ENCODE data around the gene R3HDM2. TPM values are rescaled to one million over a fixed set of nuclear protein-coding genes. Genes with fewer than 3 reads are reported as not detected.

R3HDM2 gene
- total RNA-seq, 4 donors from 2014 or later, result 43.4 to 97.6 (median 65.1) TPM

GRCh38 chr12:57330992-57331391 is 99.9 kb downstream of the R3HDM2 start:
- TF ChIP-seq CTCF (IDR thresholded peaks at IDR 0.05), result no peak
- TF ChIP-seq POLR2A (IDR thresholded peaks at IDR 0.05), result no peak
- no peak for TF ChIP-seq POLR2AphosphoS5 (IDR thresholded peaks at IDR 0.05)
- no peak for TF ChIP-seq EP300 (IDR thresholded peaks at IDR 0.05)
- Histone ChIP-seq H3K27ac (no peak overlapping the region), H3K27me3 (no peaks in the 10 kb centered on the region), H3K4me1 (no peaks in the 10 kb centered on the region), H3K4me3 (no peak overlapping the region), H3K36me3 (peaks cover 17% of the 10 kb centered on the region), H3K9me3 (no peaks in the 10 kb centered on the region)
- 92% methylated on average over 5 of the region's 5 CpGs for WGBS
- DNase-seq (ENCODE audit: low spot score in 2 of 2), result no peak

- Histone ChIP-seq H3K9me3 (no peaks in the 10 kb centered on the region), H3K27me3 (no peaks in the 10 kb centered on the region), H3K36me3 (peaks cover 17% of the 10 kb centered on the region), H3K4me3 (no peak overlapping the region), H3K4me1 (no peaks in the 10 kb centered on the region), H3K27ac (no peak overlapping the region)
- no peak for TF ChIP-seq EP300 (IDR thresholded peaks at IDR 0.05)
- TF ChIP-seq CTCF (IDR thresholded peaks at IDR 0.05), result no peak
- no peak for TF ChIP-seq POLR2AphosphoS5 (IDR thresholded peaks at IDR 0.05)
- TF ChIP-seq POLR2A (IDR thresholded peaks at IDR 0.05), result no peak
- DNase-seq (ENCODE audit: low spot score in 2 of 2), result no peak
- 91% methylated on average over 4 of the region's 4 CpGs for WGBS
These were observed 101.6 kb downstream of the R3HDM2 start for GRCh38 chr12:57329219-57329618.

- Histone ChIP-seq H3K27me3 (no peaks in the 10 kb centered on the region), H3K4me3 (no peak overlapping the region), H3K36me3 (peaks cover 6% of the 10 kb centered on the region), H3K27ac (no peak overlapping the region), H3K4me1 (no peaks in the 10 kb centered on the region), H3K9me3 (no peaks in the 10 kb centered on the region)
- no peak for DNase-seq (ENCODE audit: low spot score in 2 of 2)
- no peak for TF ChIP-seq CTCF (IDR thresholded peaks at IDR 0.05)
- no peak for TF ChIP-seq POLR2AphosphoS5 (IDR thresholded peaks at IDR 0.05)
- TF ChIP-seq EP300 (IDR thresholded peaks at IDR 0.05), result no peak
- TF ChIP-seq POLR2A (IDR thresholded peaks at IDR 0.05), result no peak
These were observed 105.4 kb downstream of the R3HDM2 start for GRCh38 chr12:57325395-57325794.

GRCh38 chr12:57323416-57323815 is 107.4 kb downstream of the R3HDM2 start:
- Histone ChIP-seq H3K36me3 (peaks cover 6% of the 10 kb centered on the region), H3K27ac (no peak overlapping the region), H3K4me3 (no peak overlapping the region), H3K27me3 (no peaks in the 10 kb centered on the region), H3K9me3 (no peaks in the 10 kb centered on the region), H3K4me1 (peaks cover 2% of the 10 kb centered on the region)
- no peak for DNase-seq (ENCODE audit: low spot score in 2 of 2)
- TF ChIP-seq CTCF (IDR thresholded peaks at IDR 0.05) (no peak), EP300 (IDR thresholded peaks at IDR 0.05) (no peak), POLR2A (IDR thresholded peaks at IDR 0.05) (no peak), POLR2AphosphoS5 (IDR thresholded peaks at IDR 0.05) (no peak)
- WGBS, result 85% methylated on average over 3 of the region's 3 CpGs

GRCh38 chr12:57320639-57321038 is 110.2 kb downstream of the R3HDM2 start:
- H3K9me3 ChIP-seq, result no peaks in the 10 kb centered on the region

More at GRCh38 chr12:57320639-57321038, 110.2 kb downstream of the R3HDM2 start:
- H3K4me1 ChIP-seq, result peaks cover 2% of the 10 kb centered on the region
- DNase-seq (ENCODE audit: low spot score in 2 of 2), result no peak
- H3K27me3 ChIP-seq, result no peaks in the 10 kb centered on the region
- WGBS, result 74% methylated on average over 2 of the region's 2 CpGs
- no peak for TF ChIP-seq CTCF (IDR thresholded peaks at IDR 0.05)
- TF ChIP-seq POLR2A (IDR thresholded peaks at IDR 0.05), result no peak
- no peak for TF ChIP-seq POLR2AphosphoS5 (IDR thresholded peaks at IDR 0.05)
- TF ChIP-seq EP300 (IDR thresholded peaks at IDR 0.05), result no peak
- H3K36me3 ChIP-seq, result peaks cover 2% of the 10 kb centered on the region
- H3K27ac ChIP-seq, result no peak overlapping the region
- no peak overlapping the region for H3K4me3 ChIP-seq

Data from suprapubic skin (tissue), 4 donors.